HG03097 (cell line): Measurements from ENCODE around the gene PCSK5.

Experiments used
- ATAC-seq: cut with Tn5 transposase; IDR thresholded peaks from one replicate; pipeline ENCODE4 v1.9.1; 2021; ENCODE audit not compliant: unreplicated experiment, low FRiP score

Gene PCSK5

DNA sequence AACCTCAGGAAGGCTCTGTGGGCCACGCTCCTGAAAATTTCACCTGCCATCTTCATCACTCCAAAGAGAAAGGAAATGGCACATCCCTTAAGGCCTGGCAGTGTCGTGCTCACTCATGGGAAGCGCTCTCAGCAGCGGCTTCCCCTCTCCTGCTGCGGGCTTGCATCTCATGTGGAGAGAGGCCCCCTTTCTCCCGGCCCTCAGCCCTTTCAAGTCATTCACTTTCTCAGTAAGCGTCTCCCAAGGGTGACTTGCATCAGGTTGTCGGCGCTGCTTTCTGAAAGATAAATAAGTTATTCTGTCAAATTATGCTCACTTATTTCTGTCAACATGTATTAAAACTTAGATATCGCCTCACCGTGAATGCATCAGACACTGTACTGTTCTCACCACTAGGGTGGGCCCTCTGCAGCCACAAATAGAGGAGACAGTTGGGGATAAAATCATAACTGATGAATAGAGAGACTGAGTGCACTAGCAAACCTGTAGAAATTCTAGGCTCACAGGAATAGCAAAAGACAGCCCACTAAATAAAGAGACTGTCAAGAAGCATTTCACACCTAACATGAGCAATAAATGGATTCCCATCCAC lies 329.2 kb downstream of the PCSK5 start:
- no peak for ATAC-seq

DNA sequence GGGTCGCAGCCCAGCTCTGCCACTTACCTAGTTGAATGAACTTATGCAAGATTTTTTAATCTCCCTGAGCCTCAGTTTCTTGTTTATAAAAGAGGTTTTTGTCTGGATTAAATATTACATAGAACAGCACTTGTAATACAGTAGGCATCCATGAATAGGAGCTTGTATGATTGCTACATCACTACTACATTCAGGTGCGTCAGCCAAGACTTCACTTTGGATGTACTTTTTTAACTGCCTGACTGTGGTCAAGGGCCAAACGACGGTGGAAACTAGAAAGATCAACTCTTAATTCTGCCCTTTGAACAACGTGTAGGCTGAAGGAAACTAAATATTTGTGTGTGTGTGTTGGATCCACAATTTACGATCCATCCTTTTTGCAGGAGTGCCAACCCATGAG lies 330.9 kb downstream of the PCSK5 start:
- ATAC-seq = no peak

DNA sequence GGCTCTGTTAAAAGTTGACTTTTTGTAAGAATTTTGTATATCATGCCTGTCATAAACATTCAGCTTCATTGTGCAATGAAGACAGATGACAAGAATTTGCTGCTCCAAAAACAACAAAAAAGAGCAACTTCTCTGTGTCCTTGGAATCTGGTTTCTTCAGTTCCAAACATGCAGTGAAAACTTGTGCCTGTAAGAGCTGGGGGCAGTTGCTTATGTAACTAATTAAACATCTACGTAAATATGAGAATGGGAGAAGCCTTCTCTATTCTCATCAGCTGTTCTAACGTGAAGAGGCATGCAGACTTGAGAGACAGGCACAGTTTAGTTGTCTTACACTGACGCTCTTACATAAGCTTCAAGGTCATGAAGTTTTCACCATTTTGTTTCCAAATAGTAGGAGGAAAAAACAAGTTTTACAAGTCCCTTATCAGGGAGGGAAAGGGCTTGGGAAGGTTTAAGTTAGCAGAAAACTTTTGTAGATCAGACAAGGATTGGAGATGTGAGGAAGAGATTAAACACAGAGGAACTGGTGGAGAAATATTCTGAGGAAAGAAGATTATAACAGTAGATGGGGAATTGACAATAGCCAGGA lies 333.4 kb downstream of the PCSK5 start:
- ATAC-seq = no peak

DNA sequence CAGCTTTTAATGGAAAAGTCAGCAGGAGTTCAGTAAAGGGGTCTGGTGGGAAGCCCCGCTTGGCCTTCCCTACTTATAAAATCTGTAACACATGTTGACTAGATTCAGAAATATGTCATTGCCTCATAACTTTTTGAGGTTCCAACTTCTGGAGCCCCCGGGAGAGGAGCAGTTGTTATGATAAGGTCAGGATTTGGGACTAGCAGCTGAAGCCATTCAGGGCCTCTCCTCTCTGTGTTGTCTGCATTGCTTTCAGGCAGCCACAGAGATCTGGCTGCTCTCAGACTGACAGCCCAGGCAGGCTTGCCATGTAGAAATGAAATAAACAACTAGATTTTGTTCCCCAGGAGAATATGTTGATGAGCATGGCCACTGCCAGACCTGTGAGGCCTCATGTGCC lies 336.7 kb downstream of the PCSK5 start:
- ATAC-seq = no peak

DNA sequence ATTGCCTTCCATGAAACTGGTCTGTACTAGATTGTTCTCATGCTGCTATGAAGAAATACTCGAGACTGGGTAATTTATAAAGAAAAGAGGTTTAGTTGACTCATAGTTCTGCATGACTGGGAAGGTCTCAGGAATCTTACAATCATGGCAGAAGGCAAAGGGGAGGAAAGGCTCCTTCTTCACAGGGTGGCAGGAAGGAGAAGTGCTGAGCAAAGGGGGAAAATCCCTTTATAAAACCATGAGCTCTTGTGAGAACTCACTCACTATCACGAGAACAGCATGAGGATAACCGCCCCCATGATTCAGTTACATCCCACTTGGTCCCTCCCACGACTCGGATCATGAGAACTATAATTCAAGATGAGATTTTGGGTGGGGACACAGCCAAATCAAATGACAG lies 340.5 kb downstream of the PCSK5 start:
- no peak for ATAC-seq

DNA sequence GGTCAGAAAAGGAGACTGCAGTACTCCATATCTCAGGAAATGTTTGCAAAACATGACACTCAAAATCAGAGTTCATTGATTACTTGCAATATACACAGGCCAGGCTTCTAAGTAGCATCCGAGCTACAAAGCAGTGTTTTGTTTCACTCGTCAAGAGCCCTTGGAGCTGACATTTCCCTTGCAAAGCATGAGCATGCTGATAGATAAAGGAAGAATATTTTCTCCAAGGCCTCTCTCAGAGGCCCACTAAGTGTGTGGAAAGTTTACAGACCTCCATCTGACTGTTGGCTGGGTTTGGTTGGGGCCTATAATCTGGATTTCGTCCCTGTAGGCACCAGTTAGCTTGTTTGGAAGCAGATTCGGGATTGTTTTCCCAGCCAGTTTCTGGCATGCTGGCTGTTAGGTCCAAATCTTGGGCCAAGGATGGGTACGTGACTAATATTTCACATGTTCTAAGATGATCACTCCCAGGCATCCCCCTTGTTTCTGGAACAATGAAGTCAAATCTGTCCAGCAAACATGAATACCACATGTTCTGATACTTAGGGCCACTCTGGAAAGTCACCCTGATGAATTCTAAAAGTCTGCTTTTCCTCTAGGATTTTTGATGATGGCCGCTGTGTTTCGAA lies 342.5 kb downstream of the PCSK5 start:
- no peak for ATAC-seq

DNA sequence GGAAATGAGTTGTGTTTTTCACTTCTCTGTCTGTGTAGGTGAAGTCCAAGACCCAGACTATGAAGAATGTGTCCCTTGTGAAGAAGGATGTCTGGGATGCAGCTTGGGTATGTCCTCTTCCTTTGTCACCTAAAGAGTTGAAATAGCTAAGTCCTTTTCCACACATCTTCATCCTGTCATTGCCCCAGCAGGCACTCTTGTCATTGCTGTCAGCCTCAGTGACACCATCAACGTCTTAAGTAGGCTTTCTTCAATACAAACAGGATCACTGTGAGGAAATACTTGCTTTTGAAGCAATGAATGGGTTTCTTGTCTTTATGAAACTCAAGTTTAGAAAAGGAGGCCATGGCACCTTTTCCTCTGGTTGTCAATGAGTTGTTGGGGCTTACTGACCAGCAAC lies 350.1 kb downstream of the PCSK5 start:
- no peak for ATAC-seq

DNA sequence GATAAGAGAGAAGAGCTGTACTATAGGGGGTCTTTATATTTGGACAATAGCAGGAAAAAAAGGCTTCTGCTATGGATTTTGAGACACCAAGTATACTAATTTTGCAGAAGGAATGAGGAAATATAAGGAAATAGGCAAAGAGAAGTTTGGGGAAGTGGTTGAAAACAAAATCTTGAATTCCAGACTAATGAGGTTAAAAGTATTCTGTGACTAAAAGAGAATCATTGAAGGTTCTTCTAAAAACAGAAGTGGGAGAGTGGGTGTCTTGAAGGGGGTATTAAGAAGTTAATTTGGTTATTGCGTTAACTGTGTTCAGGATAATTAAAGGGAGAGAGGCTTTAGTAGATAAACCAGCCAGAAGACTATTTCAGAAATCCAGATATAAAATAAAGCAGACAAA lies 355.0 kb downstream of the PCSK5 start:
- ATAC-seq = no peak

DNA sequence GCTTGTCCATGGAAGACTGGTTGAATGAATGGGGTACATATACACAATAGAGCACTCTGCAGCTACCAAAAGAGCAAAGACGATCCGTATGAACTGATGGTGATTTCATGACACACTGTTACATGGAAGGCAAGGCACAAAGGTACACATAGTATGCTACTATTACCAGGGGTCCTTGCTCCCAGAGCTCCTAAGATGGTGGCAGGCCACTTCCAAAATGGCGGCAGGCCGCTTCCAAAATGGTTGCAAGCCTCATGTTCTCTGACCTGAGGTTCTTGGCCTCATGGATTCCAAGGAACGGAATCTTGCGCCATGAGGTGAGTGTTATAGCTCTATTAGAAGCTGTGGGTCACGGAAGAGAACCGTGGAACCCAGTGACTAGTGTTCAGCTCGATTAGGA lies 356.2 kb downstream of the PCSK5 start:
- no peak for ATAC-seq

DNA sequence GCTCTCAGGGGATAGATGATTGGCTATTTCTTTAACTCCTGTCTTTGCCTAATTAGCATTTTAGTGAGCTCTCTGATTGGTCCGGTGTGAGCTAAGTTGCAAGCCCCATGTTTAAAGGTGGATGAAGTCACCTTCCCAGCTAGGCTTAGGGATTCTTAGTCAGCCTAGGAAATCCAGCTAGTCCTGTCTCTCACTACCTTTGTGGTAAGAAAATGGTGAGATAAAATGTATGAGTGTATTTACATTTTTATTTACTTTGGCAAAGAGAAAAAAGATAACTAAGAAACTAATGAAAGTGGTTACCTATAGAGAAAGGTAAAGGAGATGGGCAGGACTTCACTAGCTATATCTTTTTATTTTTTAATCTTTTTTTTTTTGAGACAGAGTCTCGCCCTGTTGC lies 357.0 kb downstream of the PCSK5 start:
- no peak for ATAC-seq

DNA sequence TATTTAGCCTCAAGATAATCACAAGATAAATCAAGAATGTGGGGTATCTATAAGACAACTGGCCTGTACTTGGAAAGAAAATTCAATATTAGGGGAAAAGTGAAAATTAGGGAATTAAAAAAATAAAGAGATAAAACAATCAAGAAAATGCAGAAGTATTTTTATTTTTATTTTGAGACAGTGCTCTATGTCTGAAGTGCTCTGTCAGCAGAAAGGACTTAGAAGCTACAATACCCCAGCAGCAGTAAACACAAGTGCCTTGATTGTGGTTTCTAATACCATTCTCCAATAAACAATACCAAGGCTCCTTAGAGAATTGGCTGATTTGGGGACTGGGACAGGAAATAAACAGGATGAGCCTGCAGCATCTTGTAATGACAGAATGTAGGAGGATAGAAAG lies 358.8 kb downstream of the PCSK5 start:
- ATAC-seq = no peak

DNA sequence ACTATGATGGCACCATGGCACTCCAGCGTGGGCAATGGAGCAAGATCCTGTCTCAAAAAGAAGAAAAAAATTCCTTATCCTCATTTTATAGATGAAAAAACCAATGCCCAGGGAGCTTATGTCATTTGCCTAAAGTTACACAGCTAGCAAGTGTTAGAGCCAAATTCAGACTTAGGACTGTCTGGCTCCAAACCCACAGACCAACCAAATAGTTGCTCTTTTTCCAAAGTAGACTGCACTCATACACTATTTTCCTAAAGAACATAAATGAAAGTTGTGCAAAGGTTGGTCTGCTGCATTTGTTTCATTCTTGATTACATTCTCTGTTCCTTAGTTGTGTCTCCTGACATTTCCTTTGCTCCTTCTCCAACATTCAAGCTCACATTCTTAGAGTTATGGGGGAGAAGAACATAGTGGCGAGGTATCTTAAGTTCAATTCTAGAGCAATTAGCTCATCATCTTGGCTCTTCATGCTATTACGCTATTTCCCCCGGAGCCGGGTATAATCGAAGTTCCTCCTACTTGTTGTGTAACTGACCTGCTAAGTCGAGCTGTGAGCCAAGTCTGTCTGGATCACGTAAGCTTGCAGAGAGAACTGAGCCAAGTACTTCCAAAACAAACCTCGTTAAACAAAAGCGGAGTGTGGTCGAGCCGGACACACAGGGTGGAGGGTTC lies 365.4 kb downstream of the PCSK5 start:
- no peak for ATAC-seq

DNA sequence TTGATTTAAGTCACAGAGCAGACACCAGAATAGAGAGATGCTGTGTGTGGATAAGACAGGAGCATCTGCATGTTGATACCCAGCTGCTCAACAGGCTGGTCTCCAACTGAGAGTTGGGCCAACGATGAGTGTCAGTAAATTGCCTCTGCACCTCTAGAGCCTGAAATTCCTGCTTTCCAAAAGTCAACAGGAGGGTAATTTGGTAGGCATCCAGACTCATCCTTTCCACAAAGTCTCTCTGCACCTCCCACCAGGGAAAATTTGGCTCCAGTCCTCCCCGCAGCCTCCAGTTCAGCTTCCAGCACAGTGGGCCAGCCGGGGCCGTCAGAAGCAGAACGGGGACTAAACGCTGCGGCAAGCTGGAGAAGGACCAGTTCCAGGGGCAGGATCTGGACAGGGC lies 366.8 kb downstream of the PCSK5 start:
- no peak for ATAC-seq

DNA sequence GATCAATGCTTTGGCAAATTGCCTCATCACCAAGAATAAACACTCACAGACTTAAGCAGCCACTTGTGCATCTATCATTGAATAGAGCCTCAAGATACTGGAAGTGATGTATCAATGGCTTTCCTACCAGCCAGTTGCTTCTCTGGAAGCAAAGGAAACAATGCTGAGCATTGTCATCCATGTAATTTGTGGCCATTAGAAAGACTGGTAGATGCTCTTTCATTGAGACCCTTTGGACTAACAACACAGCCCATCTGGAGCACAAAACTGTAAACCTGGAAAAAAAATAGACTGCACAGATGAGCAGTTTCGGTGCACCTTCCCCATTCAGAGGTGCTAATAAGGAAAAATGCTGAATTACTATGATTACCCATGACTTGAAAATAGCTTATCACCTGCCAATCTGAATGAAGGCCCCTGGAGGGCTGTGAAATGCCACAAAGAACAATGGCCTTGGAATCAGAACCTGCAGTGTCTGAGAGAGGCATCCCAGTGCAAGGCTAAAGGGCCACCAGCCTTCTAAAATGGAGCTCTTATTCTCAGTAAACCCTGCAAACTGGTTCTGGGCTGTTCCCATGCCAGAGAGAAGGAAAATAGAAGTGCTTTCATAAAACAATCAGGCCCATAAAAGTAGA lies 376.3 kb downstream of the PCSK5 start:
- no peak for ATAC-seq

DNA sequence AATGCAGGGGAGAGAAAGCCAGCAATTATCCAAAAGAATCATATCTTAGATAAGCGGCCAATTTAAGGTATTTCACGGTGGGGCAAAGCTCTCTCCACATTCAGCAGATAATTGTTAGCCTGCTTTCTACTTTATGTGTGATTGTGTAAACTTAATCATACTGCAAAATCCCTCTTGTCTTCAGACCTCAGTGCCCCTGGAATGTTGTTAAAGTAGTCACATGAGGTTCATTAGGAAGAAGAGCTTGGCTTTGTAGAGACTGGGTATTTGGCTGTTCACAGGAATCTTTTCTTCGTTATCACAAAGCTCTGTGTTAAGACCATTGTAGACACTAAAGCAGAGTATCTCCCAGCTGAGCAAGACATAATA lies 376.8 kb downstream of the PCSK5 start:
- ATAC-seq = no peak

DNA sequence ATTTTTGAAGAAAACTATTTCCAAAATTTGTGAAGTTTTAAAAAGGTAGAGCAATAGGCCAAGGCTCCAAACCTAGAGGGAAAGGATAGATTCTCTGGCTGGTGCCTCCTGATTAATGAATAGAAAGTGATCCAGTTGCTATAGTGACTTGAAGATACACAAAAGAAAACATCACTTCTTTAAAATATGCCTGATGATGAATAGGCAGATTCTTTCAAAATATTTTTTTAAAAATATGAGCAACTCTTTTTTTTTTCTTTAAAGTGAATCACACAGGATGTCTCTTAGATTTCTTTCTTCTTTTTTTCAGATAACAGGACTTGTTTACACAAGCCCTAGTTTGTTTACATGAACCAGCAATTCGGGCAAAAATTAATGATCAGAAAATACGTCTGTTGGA lies 379.3 kb downstream of the PCSK5 start:
- ATAC-seq = no peak

DNA sequence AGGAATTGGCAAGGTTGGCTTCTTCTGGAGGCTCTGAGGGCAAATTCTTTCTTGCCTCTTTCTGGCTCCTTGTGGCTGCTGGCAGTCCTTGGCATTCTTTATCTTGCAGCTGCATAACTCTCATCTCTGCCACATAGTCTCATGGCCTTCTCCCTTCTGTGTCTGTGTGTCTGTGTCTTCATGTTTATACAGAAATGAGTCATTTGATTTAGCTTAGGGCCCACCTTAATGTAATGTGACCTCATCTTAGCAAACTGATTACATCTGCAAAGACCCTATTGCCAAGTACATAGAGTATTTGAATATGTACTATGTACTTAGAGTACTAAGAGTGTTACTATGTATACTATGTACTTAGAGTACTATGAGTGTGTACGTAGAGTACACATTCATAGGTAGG lies 381.3 kb downstream of the PCSK5 start:
- ATAC-seq = no peak

DNA sequence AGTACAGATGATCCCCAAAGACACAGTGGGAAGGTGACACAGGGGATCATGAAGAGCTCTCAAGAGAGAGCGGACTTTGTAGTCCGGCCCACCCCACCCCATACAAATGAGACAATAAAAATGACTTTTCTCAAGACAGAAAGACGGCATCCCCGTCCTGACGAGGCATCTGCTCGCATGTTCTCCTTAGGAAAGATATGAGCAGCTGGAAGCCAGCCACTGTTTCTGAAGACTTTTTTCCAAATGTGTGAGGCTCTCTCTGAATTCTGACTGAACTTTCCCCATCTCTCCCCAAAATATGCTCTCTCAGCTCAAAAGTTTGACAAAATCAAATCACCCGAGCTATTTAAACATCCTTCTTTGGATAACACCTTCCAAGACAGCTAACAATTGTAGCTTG lies 398.6 kb downstream of the PCSK5 start:
- ATAC-seq = no peak

DNA sequence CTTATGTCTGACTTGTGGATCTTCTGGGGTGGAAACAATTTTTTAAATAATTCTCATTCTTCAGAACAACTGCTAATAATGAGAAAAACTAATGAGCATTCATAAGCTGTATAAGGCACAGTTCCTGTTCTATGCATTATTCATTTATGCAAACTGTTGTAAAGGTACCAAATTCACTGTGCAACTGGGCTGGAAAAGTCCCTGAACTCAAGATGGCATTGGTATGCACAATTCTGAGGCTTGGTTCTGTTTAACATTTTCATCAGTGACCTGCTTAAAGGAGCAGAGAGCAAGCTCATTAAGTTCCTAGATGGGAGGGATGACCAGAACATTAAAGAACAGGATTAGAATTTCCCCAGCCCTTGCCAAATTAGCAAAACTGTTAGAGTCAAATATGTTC lies 399.2 kb downstream of the PCSK5 start:
- no peak for ATAC-seq

DNA sequence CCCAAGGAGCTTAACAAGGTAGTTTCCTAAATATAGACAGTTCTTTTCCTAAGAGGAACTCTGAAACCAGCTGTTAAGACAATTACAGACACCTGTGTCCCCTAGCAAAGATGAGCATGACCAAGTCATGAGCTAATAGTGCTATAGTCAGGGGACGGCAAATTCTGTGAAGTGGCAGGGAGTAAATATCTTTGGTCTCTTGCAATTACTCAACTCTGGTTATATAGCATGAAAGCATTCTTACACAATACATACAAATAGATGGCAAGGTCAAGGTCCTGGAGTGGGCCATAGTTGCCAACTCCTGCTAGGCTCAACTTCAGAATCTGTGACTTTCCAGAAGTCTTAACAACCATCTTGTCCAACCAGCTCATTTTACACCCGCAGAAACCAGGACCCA lies 400.1 kb downstream of the PCSK5 start:
- no peak for ATAC-seq

DNA sequence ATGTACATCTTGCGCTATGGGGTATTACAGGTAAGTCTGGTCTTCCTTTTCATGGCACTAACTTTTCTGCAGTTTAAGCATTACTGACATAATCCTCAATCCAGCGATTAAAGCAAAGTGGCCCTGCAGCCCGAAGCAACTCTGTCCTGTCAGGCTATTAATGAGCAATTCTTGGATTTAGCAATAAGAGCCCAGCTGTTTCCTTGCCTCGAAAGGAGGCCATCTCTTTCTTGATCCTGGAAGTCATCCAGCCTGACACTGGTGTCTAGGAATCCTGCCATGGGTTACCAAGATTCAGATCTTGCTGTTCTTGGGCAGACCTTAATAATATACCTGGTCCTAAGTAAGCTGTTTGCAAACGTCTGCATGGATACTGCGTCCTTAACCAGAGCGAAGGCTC lies 401.8 kb downstream of the PCSK5 start:
- ATAC-seq = no peak

DNA sequence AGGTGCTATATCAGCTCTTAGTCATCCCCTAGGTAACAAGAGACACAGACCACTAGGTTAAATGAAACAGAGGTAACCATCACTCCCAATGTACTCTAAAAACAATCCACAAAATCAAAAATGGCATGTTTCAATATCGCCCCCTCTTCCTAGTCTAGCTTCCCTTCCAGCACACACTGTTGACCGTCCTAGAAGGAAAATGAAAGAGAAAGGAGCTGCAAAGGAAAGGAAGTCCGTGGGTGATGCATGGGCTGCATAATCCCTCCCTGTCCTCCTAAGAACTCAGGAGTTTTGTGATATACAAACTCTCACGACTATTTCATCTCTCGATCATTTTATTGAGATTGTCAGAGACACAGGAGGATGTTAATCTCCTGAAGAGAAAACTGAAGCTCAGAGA lies 402.2 kb downstream of the PCSK5 start:
- no peak for ATAC-seq
